HCT116 (cell line): ENCODE measurements around the gene STK32B. TPM values are rescaled to one million over a fixed set of nuclear protein-coding genes. Genes with fewer than 3 reads are reported as not detected.

ENCODE experiments used
- ATAC-seq: fragments of 200-7000 bp; cut with Tn5 transposase; 2 replicates; pipeline ENCODE4 v1.9.1; 2020; ENCODE audit warnings: mild to moderate bottlenecking, moderate library complexity
- BruUV-seq: library from RNA; stranded (reverse); fragments of 400-500 nt; replicated peaks from 2 replicates; lab custom pipeline; 2021; lab: Mats Ljungman, UMichigan
- CTCF ChIA-PET: fragments of 300-600 bp; sonication (Branson Sonifier 250); formaldehyde crosslinking; loops from one replicate; lab custom pipeline; 2021; ENCODE audit warnings: antibody characterized with exemption; lab: Charles Lee
- POLR2A ChIA-PET: fragments of 300-600, 350-600 bp; sonication (Branson Sonifier 250); formaldehyde crosslinking; loops from one replicate; lab custom pipeline; 2021; ENCODE audit warnings: antibody characterized with exemption; lab: Charles Lee
- RAD21 ChIA-PET, 2 experiments: fragments of 300-600 bp; sonication (Branson Sonifier 250); formaldehyde crosslinking; loops; one replicate each; lab custom pipeline; 2023; ENCODE audit warnings: low total read pairs in 2 of 2; ENCODE audit not compliant: uncharacterized antibody in 2 of 2, unreplicated experiment in 2 of 2, low non-redundant PET in 1 of 2; lab: Charles Lee
- DNase-seq: peaks from one replicate; pipeline ENCODE4 v3.0.0-alpha.2; 2010; ENCODE audit warnings: low read depth, low spot score
- H2AFZ ChIP-seq: fragments of 200-600 bp; shearing (Covaris generic), sonication (generic); 2 replicates; pipeline ENCODE4 v1.6.1; 2017; ENCODE audit warnings: low read depth, mixed run types, mixed read lengths, antibody characterized with exemption, low read length; ENCODE audit not compliant: poor library complexity, severe bottlenecking
- H3K27ac ChIP-seq: 2 replicates; pipeline ENCODE4 v1.5.1; 2012; ENCODE audit warnings: low read depth, low read length
- H3K27me3 ChIP-seq: fragments of 200-600 bp; sonication (generic); 2 replicates; pipeline ENCODE4 v1.6.1; 2016; ENCODE audit warnings: mixed run types, low read length, mixed read lengths; ENCODE audit not compliant: insufficient read depth
- H3K36me3 ChIP-seq, 2 experiments: fragments of 200-500 bp in 1 of 2; fragments of 200-600 bp in 1 of 2; sonication (Bioruptor generic) in 1 of 2; sonication (generic) in 1 of 2; 2 replicates each; pipeline versions ENCODE4 v1.5.1 to v1.6.1; 2014 to 2016; ENCODE audit warnings: low read length in 2 of 2, inconsistent platforms in 1 of 2, mixed read lengths in 1 of 2, mixed run types in 1 of 2; ENCODE audit not compliant: insufficient read depth in 2 of 2, control insufficient read depth in 1 of 2
- H3K4me1 ChIP-seq, 2 experiments: fragments of 200-600 bp in 1 of 2; sonication (generic) in 1 of 2; 2 replicates each; pipeline versions ENCODE4 v1.5.1 to v1.6.1; 2012 to 2017; ENCODE audit warnings: low read length in 2 of 2, inconsistent platforms in 1 of 2, mild to moderate bottlenecking in 1 of 2, mixed read lengths in 1 of 2, mixed run types in 1 of 2, moderate library complexity in 1 of 2; ENCODE audit not compliant: insufficient read depth in 2 of 2, control insufficient read depth in 1 of 2
- H3K4me2 ChIP-seq: fragments of 200-600 bp; sonication (generic); 2 replicates; pipeline ENCODE4 v1.6.1; 2017; ENCODE audit warnings: mixed run types, low read length, mixed read lengths
- H3K4me3 ChIP-seq, 2 experiments: fragments of 200-600 bp in 1 of 2; sonication (generic) in 1 of 2; replicated peaks in 1 of 2; 2 replicates each; pipeline ENCODE4 v1.5.1; 2011 to 2016; ENCODE audit warnings: low read length in 2 of 2, control low read depth in 1 of 2, low read depth in 1 of 2, mild to moderate bottlenecking in 1 of 2, mixed read lengths in 1 of 2, mixed run types in 1 of 2
- H3K79me2 ChIP-seq: fragments of 200-600 bp; sonication (generic); 2 replicates; pipeline ENCODE4 v1.6.1; 2017; ENCODE audit warnings: mild to moderate bottlenecking, mixed run types, low read length, moderate library complexity, mixed read lengths; ENCODE audit not compliant: insufficient read depth
- H3K9ac ChIP-seq: fragments of 200-600 bp; sonication (generic); 2 replicates; pipeline ENCODE4 v1.6.1; 2016; ENCODE audit warnings: low read length, mixed read lengths
- H3K9me2 ChIP-seq: fragments of 200-600 bp; sonication (generic), shearing (Covaris generic); 2 replicates; pipeline ENCODE4 v1.6.1; 2017; ENCODE audit warnings: mixed run types, mild to moderate bottlenecking, moderate library complexity; ENCODE audit not compliant: insufficient read depth
- H3K9me3 ChIP-seq, 2 experiments: fragments of 200-500 bp in 1 of 2; fragments of 200-600 bp in 1 of 2; sonication (Bioruptor generic) in 1 of 2; sonication (generic) in 1 of 2; 2 replicates each; pipeline ENCODE4 v1.6.1; 2014 to 2017; ENCODE audit warnings: low read length in 2 of 2, mixed read lengths in 2 of 2, inconsistent platforms in 1 of 2, low read depth in 1 of 2, mild to moderate bottlenecking in 1 of 2, mixed run types in 1 of 2, moderate library complexity in 1 of 2; ENCODE audit not compliant: control insufficient read depth in 1 of 2, insufficient read depth in 1 of 2
- H4K20me1 ChIP-seq: fragments of 200-600 bp; sonication (generic), shearing (Covaris generic); 2 replicates; pipeline ENCODE4 v1.6.1; 2017; ENCODE audit warnings: mixed run types, mild to moderate bottlenecking, moderate library complexity; ENCODE audit not compliant: insufficient read depth
- ATF3 ChIP-seq: IDR thresholded peaks from 2 replicates; pipeline ENCODE4 v1.6.1; 2012
- CBX3 ChIP-seq: IDR thresholded peaks from 2 replicates; pipeline ENCODE4 v1.6.1; 2012; ENCODE audit warnings: low read depth
- CEBPB ChIP-seq: IDR thresholded peaks from 2 replicates; pipeline ENCODE4 v1.6.1; 2012; ENCODE audit warnings: low read depth
- CTCF ChIP-seq, 3 experiments: fragments of 200-600 bp in 1 of 3; sonication (generic) in 1 of 3; IDR thresholded peaks in 2 of 3; conservative IDR thresholded peaks in 1 of 3; 2 replicates each; pipeline ENCODE4 v1.5.1; 2012 to 2017; ENCODE audit warnings: low read depth in 2 of 3, low read length in 2 of 3, antibody characterized with exemption in 1 of 3, borderline replicate concordance in 1 of 3, control low read depth in 1 of 3, mild to moderate bottlenecking in 1 of 3, mixed read lengths in 1 of 3, mixed run types in 1 of 3, moderate library complexity in 1 of 3; ENCODE audit not compliant: insufficient read depth in 1 of 3
- EGR1 ChIP-seq: IDR thresholded peaks from 2 replicates; pipeline ENCODE4 v1.6.1; 2012; ENCODE audit warnings: low read depth
- EZH2 ChIP-seq: fragments of 200-600 bp; sonication (generic); IDR thresholded peaks from 2 replicates; pipeline ENCODE4 v1.6.1; 2017; ENCODE audit warnings: antibody characterized with exemption, mixed run types
- EZH2phosphoT487 ChIP-seq: fragments of 200-600 bp; IDR thresholded peaks from 2 replicates; pipeline ENCODE4 v1.6.1; 2018; ENCODE audit warnings: antibody characterized with exemption, borderline replicate concordance
- FOSL1 ChIP-seq: IDR thresholded peaks from 2 replicates; pipeline ENCODE4 v1.6.1; 2012; ENCODE audit warnings: low read depth
- JUND ChIP-seq: IDR thresholded peaks from 2 replicates; pipeline ENCODE4 v1.6.1; 2012
- MAX ChIP-seq: IDR thresholded peaks from 2 replicates; pipeline ENCODE4 v1.6.1; 2012
- POLR2A ChIP-seq: IDR thresholded peaks from 2 replicates; pipeline ENCODE4 v1.7.0; 2011; ENCODE audit warnings: borderline replicate concordance; ENCODE audit not compliant: insufficient read depth, insufficient read length; ENCODE audit errors: extremely low read depth
- RAD21 ChIP-seq: IDR thresholded peaks from 2 replicates; pipeline ENCODE4 v1.6.1; 2012; ENCODE audit warnings: low read depth, mild to moderate bottlenecking
- REST ChIP-seq: IDR thresholded peaks from 2 replicates; pipeline ENCODE4 v1.6.1; 2012; ENCODE audit warnings: low read depth
- SIN3A ChIP-seq: IDR thresholded peaks from 2 replicates; pipeline ENCODE4 v1.6.1; 2012; ENCODE audit warnings: low read depth
- SP1 ChIP-seq: IDR thresholded peaks from 2 replicates; pipeline ENCODE4 v1.6.1; 2012; ENCODE audit warnings: low read depth
- TCF7L2 ChIP-seq: IDR thresholded peaks from 2 replicates; pipeline ENCODE4 v1.7.0; 2011; ENCODE audit warnings: borderline replicate concordance, inconsistent platforms; ENCODE audit not compliant: insufficient read depth, insufficient read length; ENCODE audit errors: extremely low read depth
- YY1 ChIP-seq: IDR thresholded peaks from 2 replicates; pipeline ENCODE4 v1.6.1; 2011; ENCODE audit warnings: low read length, low read depth, moderate library complexity, mild to moderate bottlenecking; ENCODE audit not compliant: insufficient replicate concordance; ENCODE audit errors: extremely low read depth
- ZBTB33 ChIP-seq: IDR thresholded peaks from 2 replicates; pipeline ENCODE4 v1.6.1; 2011; ENCODE audit warnings: mild to moderate bottlenecking, low read length, moderate library complexity; ENCODE audit not compliant: insufficient replicate concordance; ENCODE audit errors: extremely low read depth
- ZFX ChIP-seq: fragments of 450-650 bp; IDR thresholded peaks from 2 replicates; pipeline ENCODE4 v1.6.1; 2017
- ZNF274 ChIP-seq: fragments of 200-500 bp; sonication (Bioruptor generic); IDR thresholded peaks from 2 replicates; pipeline ENCODE4 v1.6.1; 2014; ENCODE audit warnings: mild to moderate bottlenecking, low read depth, low read length, inconsistent platforms
- intact Hi-C: fragments of 100-400 bp; cut with micrococcal nuclease; formaldehyde crosslinking; loops from 2 replicates; pipeline ENCODE4 v1.10.0; 2022
- total RNA-seq: library from RNA; stranded (reverse); gene quantifications from one replicate; pipeline ENCODE4 v1.2.1, GENCODE V29; 2021; ENCODE audit not compliant: unreplicated experiment

The STK32B gene
- total RNA-seq, 1 experiment from 2014 or later, result not detected

GRCh38 chr4:5067908-5068307 lies 16.6 kb downstream of the STK32B start:
- POLR2A ChIA-PET, result no interaction called here

More at GRCh38 chr4:5067908-5068307, 16.6 kb downstream of the STK32B start:
- Histone ChIP-seq H2AFZ (no peak overlapping the region), H3K79me2 (no peaks in the 10 kb centered on the region), H3K9me3 (no peaks in the 10 kb centered on the region), H3K27ac (no peak overlapping the region), H3K4me1 (no peaks in the 10 kb centered on the region), H3K9me2 (no peaks in the 10 kb centered on the region), H3K9ac (no peak overlapping the region), H3K4me3 (no peak overlapping the region), H3K27me3 (peaks cover 16% of the 10 kb centered on the region), H3K36me3 (no peaks in the 10 kb centered on the region), H4K20me1 (no peaks in the 10 kb centered on the region), H3K4me2 (no peak overlapping the region)
- no TSS peak for BruUV-seq
- ChIA-PET CTCF (no interaction called here), RAD21 (no interaction called here)
- no peak for ATAC-seq
- intact Hi-C loops, result no loop called here
- DNase-seq, result no peak
- TF ChIP-seq TCF7L2 (no peak), CBX3 (no peak), ZBTB33 (no peak), SP1 (no peak), MAX (no peak), YY1 (no peak), EGR1 (no peak), SIN3A (no peak), CEBPB (no peak), CTCF (IDR thresholded peaks at IDR 0.05 in 2 of 3, conservative IDR thresholded peaks at IDR 0.05 in 1 of 3; ENCODE audit: borderline replicate concordance in 1 of 3, insufficient read depth in 1 of 3, low read depth in 2 of 3, low read length in 2 of 3) (no peak), POLR2A (no peak), EZH2phosphoT487 (no peak), ATF3 (no peak), JUND (no peak), ZNF274 (no peak), ZFX (no peak), REST (no peak), FOSL1 (no peak), RAD21 (no peak), EZH2 (no peak)
- TF ChIP-seq, all 23 proteins: peak for 0
